ENCODE data around the gene ESAM. TPM values are rescaled to one million over a fixed set of nuclear protein-coding genes. Genes with fewer than 3 reads are reported as not detected.
"Not testable (repeated sequence)": the region's sequence is repeated elsewhere in the genome, so short reads cannot be mapped to it uniquely, and the experiment has no call there.

Gene ESAM
- total RNA-seq, 2 experiments from 2014 or later, result 0.50 to 0.55 TPM

- Mint-ChIP-seq H3K4me3 (peak overlapping the region; percentile 85), H3K27ac (peak overlapping the region; percentile 93), H3K36me3 (ENCODE audit: low read depth) (peaks cover 6% of the 10 kb centered on the region), H3K4me1 (ENCODE audit: low read depth) (peaks cover 26% of the 10 kb centered on the region), H3K9me3 (ENCODE audit: insufficient read depth) (no peaks in the 10 kb centered on the region), H3K27me3 (ENCODE audit: low read depth) (peaks cover 9% of the 10 kb centered on the region)
- no peak for ATAC-seq
- ChIA-PET CTCF (interaction anchor here (0.7 to 5.6 kb wide), 19 partner anchors 9 to 312 kb away, joined by 3 to 47 read pairs (median 4); partner anchors contain the start of genes ESAM, SIAE, SPA17 and TBRG1), POLR2A (interaction anchor here (1.1 to 3.6 kb wide), 6 partner anchors 15 to 176 kb away, joined by 3 to 19 read pairs (median 4); partner anchors contain the start of genes SIAE, SPA17 and TBRG1)
- DNase-seq, result no peak
Measured at GRCh38 chr11:124798991-124799347, 36.9 kb upstream of the ESAM start.

GRCh38 chr11:124796312-124796711 is 34.2 kb upstream of the ESAM start:
- ChIA-PET CTCF (interaction anchor here (1.0 to 3.9 kb wide), 4 partner anchors 33 to 328 kb away, joined by 3 to 28 read pairs (median 4); partner anchors contain the start of gene ESAM), POLR2A (no interaction called here)
- Mint-ChIP-seq H3K9me3 (ENCODE audit: insufficient read depth) (no peaks in the 10 kb centered on the region), H3K36me3 (ENCODE audit: low read depth) (peaks cover 6% of the 10 kb centered on the region), H3K27ac (no peak overlapping the region), H3K4me3 (no peak overlapping the region), H3K4me1 (ENCODE audit: low read depth) (peaks cover 40% of the 10 kb centered on the region), H3K27me3 (ENCODE audit: low read depth) (no peaks in the 10 kb centered on the region)
- DNase-seq (no peak), ATAC-seq (no peak)

- POLR2A ChIA-PET, result no interaction called here
- CTCF ChIA-PET, result interaction anchor here (0.5 to 3.4 kb wide), 33 partner anchors 9 to 171 kb away, joined by 3 to 31 read pairs (median 4); partner anchors contain the start of genes SIAE, SPA17 and TBRG1
- peaks cover 34% of the 10 kb centered on the region for H3K4me1 Mint-ChIP-seq (ENCODE audit: low read depth)
Measured at GRCh38 chr11:124793466-124794278, 31.6 kb upstream of the ESAM start.

GRCh38 chr11:124791626-124792341 is 29.7 kb upstream of the ESAM start:
- ATAC-seq, result peak; percentile 30
- CTCF ChIA-PET, result interaction anchor here (0.9 to 3.6 kb wide), 8 partner anchors 9 to 45 kb away, joined by 3 to 22 read pairs (median 18); no protein-coding TSS in a partner anchor
- H3K4me3 Mint-ChIP-seq, result no peak overlapping the region

More at GRCh38 chr11:124793466-124794278, 31.6 kb upstream of the ESAM start:
- peak; percentile 44 for DNase-seq
- Mint-ChIP-seq H3K9me3 (ENCODE audit: insufficient read depth) (no peaks in the 10 kb centered on the region), H3K27me3 (ENCODE audit: low read depth) (no peaks in the 10 kb centered on the region), H3K4me3 (no peak overlapping the region), H3K27ac (no peak overlapping the region), H3K36me3 (ENCODE audit: low read depth) (peaks cover 4% of the 10 kb centered on the region)
- peak; percentile 64 for ATAC-seq

GRCh38 chr11:124788521-124788920 is 26.4 kb upstream of the ESAM start:
- ATAC-seq (no peak), DNase-seq (no peak)
- Mint-ChIP-seq H3K27me3 (ENCODE audit: low read depth) (no peaks in the 10 kb centered on the region), H3K9me3 (ENCODE audit: insufficient read depth) (no peaks in the 10 kb centered on the region), H3K36me3 (ENCODE audit: low read depth) (no peaks in the 10 kb centered on the region), H3K27ac (no peak overlapping the region), H3K4me3 (no peak overlapping the region), H3K4me1 (ENCODE audit: low read depth) (peaks cover 25% of the 10 kb centered on the region)
- ChIA-PET CTCF (interaction anchor here (1.0 to 3.6 kb wide), 2 partner anchors 25 to 119 kb away, joined by 3 to 17 read pairs; no protein-coding TSS in a partner anchor), POLR2A (no interaction called here)

More at GRCh38 chr11:124791626-124792341, 29.7 kb upstream of the ESAM start:
- no peak for DNase-seq
- H3K4me1 Mint-ChIP-seq (ENCODE audit: low read depth), result peaks cover 25% of the 10 kb centered on the region
- H3K36me3 Mint-ChIP-seq (ENCODE audit: low read depth), result no peaks in the 10 kb centered on the region
- no peaks in the 10 kb centered on the region for H3K9me3 Mint-ChIP-seq (ENCODE audit: insufficient read depth)
- no peak overlapping the region for H3K27ac Mint-ChIP-seq
- no peaks in the 10 kb centered on the region for H3K27me3 Mint-ChIP-seq (ENCODE audit: low read depth)
- POLR2A ChIA-PET, result interaction anchor here (1.2 kb wide), 1 partner anchor 8 kb away, joined by 3 read pairs; the partner anchor contains the start of gene MSANTD2

GRCh38 chr11:124784051-124784450 is 22.0 kb upstream of the ESAM start:
- Mint-ChIP-seq H3K36me3 (ENCODE audit: low read depth) (no peaks in the 10 kb centered on the region), H3K27ac (no peak overlapping the region), H3K4me1 (ENCODE audit: low read depth) (no peaks in the 10 kb centered on the region), H3K9me3 (ENCODE audit: insufficient read depth) (no peaks in the 10 kb centered on the region), H3K27me3 (ENCODE audit: low read depth) (no peaks in the 10 kb centered on the region), H3K4me3 (no peak overlapping the region)
- ChIA-PET CTCF (interaction anchor here (3.7 kb wide), 1 partner anchor 9 kb away, joined by 18 read pairs; no protein-coding TSS in a partner anchor), POLR2A (no interaction called here)
- no peak for ATAC-seq
- no peak for DNase-seq

- ChIA-PET CTCF (interaction anchor here (1.0 to 3.7 kb wide), 2 partner anchors 10 to 19 kb away, joined by 3 to 18 read pairs; no protein-coding TSS in a partner anchor), POLR2A (no interaction called here)
- H3K27me3 Mint-ChIP-seq (ENCODE audit: low read depth), result no peaks in the 10 kb centered on the region
Measured at GRCh38 chr11:124783002-124783401, 20.9 kb upstream of the ESAM start.

GRCh38 chr11:124779568-124779967 is 17.5 kb upstream of the ESAM start:
- DNase-seq (no peak), ATAC-seq (no peak)
- Mint-ChIP-seq H3K9me3 (ENCODE audit: insufficient read depth) (no peaks in the 10 kb centered on the region), H3K27me3 (ENCODE audit: low read depth) (no peaks in the 10 kb centered on the region), H3K4me3 (no peak overlapping the region), H3K27ac (no peak overlapping the region), H3K36me3 (ENCODE audit: low read depth) (peaks cover 14% of the 10 kb centered on the region), H3K4me1 (ENCODE audit: low read depth) (peaks cover 23% of the 10 kb centered on the region)
- CTCF ChIA-PET, result interaction anchor here (1.1 to 4.1 kb wide), 7 partner anchors 14 to 125 kb away, joined by 3 to 25 read pairs (median 4); partner anchors contain the start of gene MSANTD2
- POLR2A ChIA-PET, result interaction anchor here (0.6 kb wide), 1 partner anchor 1496 kb away, joined by 7 read pairs; no protein-coding TSS in a partner anchor

More at GRCh38 chr11:124783002-124783401, 20.9 kb upstream of the ESAM start:
- ATAC-seq (no peak), DNase-seq (no peak)
- no peak overlapping the region for H3K27ac Mint-ChIP-seq
- peaks cover 5% of the 10 kb centered on the region for H3K36me3 Mint-ChIP-seq (ENCODE audit: low read depth)
- no peak overlapping the region for H3K4me3 Mint-ChIP-seq
- H3K9me3 Mint-ChIP-seq (ENCODE audit: insufficient read depth), result no peaks in the 10 kb centered on the region
- peaks cover 8% of the 10 kb centered on the region for H3K4me1 Mint-ChIP-seq (ENCODE audit: low read depth)

- DNase-seq (no peak), ATAC-seq (no peak)
- Mint-ChIP-seq H3K27me3 (ENCODE audit: low read depth) (no peaks in the 10 kb centered on the region), H3K4me3 (no peak overlapping the region), H3K9me3 (ENCODE audit: insufficient read depth) (no peaks in the 10 kb centered on the region), H3K36me3 (ENCODE audit: low read depth) (peaks cover 14% of the 10 kb centered on the region), H3K27ac (no peak overlapping the region), H3K4me1 (ENCODE audit: low read depth) (peaks cover 23% of the 10 kb centered on the region)
- ChIA-PET CTCF (interaction anchor here (0.9 to 4.1 kb wide), 5 partner anchors 15 to 32 kb away, joined by 3 to 25 read pairs (median 3); no protein-coding TSS in a partner anchor), POLR2A (no interaction called here)
Measured at GRCh38 chr11:124778281-124778680, 16.2 kb upstream of the ESAM start.

- DNase-seq, result no peak
- Mint-ChIP-seq H3K27ac (no peak overlapping the region), H3K27me3 (ENCODE audit: low read depth) (no peaks in the 10 kb centered on the region), H3K36me3 (ENCODE audit: low read depth) (peaks cover 14% of the 10 kb centered on the region), H3K9me3 (ENCODE audit: insufficient read depth) (no peaks in the 10 kb centered on the region), H3K4me3 (no peak overlapping the region), H3K4me1 (ENCODE audit: low read depth) (peaks cover 23% of the 10 kb centered on the region)
- ATAC-seq, result peak; percentile 49
- CTCF ChIA-PET, result interaction anchor here (0.9 to 4.1 kb wide), 3 partner anchors 13 to 20 kb away, joined by 3 to 25 read pairs (median 3); no protein-coding TSS in a partner anchor
- POLR2A ChIA-PET, result interaction anchor here (0.5 kb wide), 1 partner anchor 101 kb away, joined by 3 read pairs; no protein-coding TSS in a partner anchor
Measured at GRCh38 chr11:124776865-124777645, 15.0 kb upstream of the ESAM start.

GRCh38 chr11:124770959-124771358 is 8.9 kb upstream of the ESAM start:
- DNase-seq; H3K36me3 Mint-ChIP-seq (ENCODE audit: low read depth); H3K4me3 Mint-ChIP-seq; ATAC-seq; H3K9me3 Mint-ChIP-seq (ENCODE audit: insufficient read depth); H3K4me1 Mint-ChIP-seq (ENCODE audit: low read depth); H3K27ac Mint-ChIP-seq; POLR2A ChIA-PET; H3K27me3 Mint-ChIP-seq (ENCODE audit: low read depth): not testable (repeated sequence)
- CTCF ChIA-PET, result interaction anchor here (1.5 to 4.7 kb wide), 2 partner anchors 23 to 66 kb away, joined by 3 to 18 read pairs; no protein-coding TSS in a partner anchor

Measured in activated CD8-positive, alpha-beta T cell treated with anti-CD3 and anti-CD28 coated beads, Interleukin-2, amount 10 ng/mL, durations not matched to agents 7 days and 5 days (primary cell).